HFF-Myc (cell line): Measurements from ENCODE around the gene ETV5.

Experiments used
- DNase-seq: peaks from one replicate; pipeline ENCODE4 v3.0.0-alpha.2; 2011; ENCODE audit warnings: low read depth; ENCODE audit errors: extremely low read depth
- H3K4me3 ChIP-seq: replicated peaks from 2 replicates; pipeline ENCODE4 v1.5.1; 2011; ENCODE audit warnings: low read depth, mild to moderate bottlenecking, control low read depth, low read length
- CTCF ChIP-seq: IDR thresholded peaks from 2 replicates; pipeline ENCODE4 v1.5.1; 2012; ENCODE audit warnings: mild to moderate bottlenecking, low read depth, low read length, control low read depth; ENCODE audit errors: missing control alignments

ETV5 gene

GRCh38 chr3:186070133-186070532 is 38.8 kb downstream of the ETV5 start:
- DNase-seq = no peak
- TF ChIP-seq CTCF = no peak
- no peak overlapping the region for H3K4me3 ChIP-seq

GRCh38 chr3:186069199-186069598 is 39.7 kb downstream of the ETV5 start:
- H3K4me3 ChIP-seq = no peak overlapping the region
- TF ChIP-seq CTCF = no peak
- DNase-seq = no peak

GRCh38 chr3:186068243-186068552 is 40.7 kb downstream of the ETV5 start:
- DNase-seq = no peak
- no peak overlapping the region for H3K4me3 ChIP-seq
- no peak for TF ChIP-seq CTCF

GRCh38 chr3:186067360-186068242 is 41.3 kb downstream of the ETV5 start:
- no peak overlapping the region for H3K4me3 ChIP-seq
- DNase-seq = no peak

GRCh38 chr3:186060222-186060621 is 48.7 kb downstream of the ETV5 start:
- no peak for TF ChIP-seq CTCF
- no peak overlapping the region for H3K4me3 ChIP-seq
- no peak for DNase-seq

More at GRCh38 chr3:186067360-186068242, 41.3 kb downstream of the ETV5 start:
- TF ChIP-seq CTCF = no peak

- no peak overlapping the region for H3K4me3 ChIP-seq
- DNase-seq = no peak
- TF ChIP-seq CTCF = no peak
These were observed 49.7 kb downstream of the ETV5 start for GRCh38 chr3:186059192-186059591.

- no peak for TF ChIP-seq CTCF
- H3K4me3 ChIP-seq = no peak overlapping the region
- no peak for DNase-seq
These were observed 50.7 kb downstream of the ETV5 start for GRCh38 chr3:186058225-186058624.
